AG09309 (cell line): ENCODE results near the gene RNF149.
A peak's percentile ranks its signal among the peaks of the same experiment; 100 is the strongest.
"Not testable (repeated sequence)": the region's sequence is repeated elsewhere in the genome, so short reads cannot be mapped to it uniquely, and the experiment has no call there.

Source experiments
- DNase-seq: peaks from one replicate; pipeline ENCODE4 v3.0.0-alpha.2; 2010; ENCODE audit warnings: low read depth
- H3K4me3 ChIP-seq: 2 replicates; pipeline ENCODE4 v1.5.1; 2011; ENCODE audit warnings: mild to moderate bottlenecking, low read depth, low read length, moderate library complexity; ENCODE audit not compliant: control insufficient read depth
- TF ChIP-seq, protein P1 (sequence below): IDR thresholded peaks from 2 replicates; pipeline ENCODE4 v1.5.1; 2011; ENCODE audit warnings: mild to moderate bottlenecking, low read depth, low read length, inconsistent platforms; ENCODE audit not compliant: insufficient read depth, control insufficient read depth; ENCODE audit errors: missing control alignments

Gene RNF149

DNA sequence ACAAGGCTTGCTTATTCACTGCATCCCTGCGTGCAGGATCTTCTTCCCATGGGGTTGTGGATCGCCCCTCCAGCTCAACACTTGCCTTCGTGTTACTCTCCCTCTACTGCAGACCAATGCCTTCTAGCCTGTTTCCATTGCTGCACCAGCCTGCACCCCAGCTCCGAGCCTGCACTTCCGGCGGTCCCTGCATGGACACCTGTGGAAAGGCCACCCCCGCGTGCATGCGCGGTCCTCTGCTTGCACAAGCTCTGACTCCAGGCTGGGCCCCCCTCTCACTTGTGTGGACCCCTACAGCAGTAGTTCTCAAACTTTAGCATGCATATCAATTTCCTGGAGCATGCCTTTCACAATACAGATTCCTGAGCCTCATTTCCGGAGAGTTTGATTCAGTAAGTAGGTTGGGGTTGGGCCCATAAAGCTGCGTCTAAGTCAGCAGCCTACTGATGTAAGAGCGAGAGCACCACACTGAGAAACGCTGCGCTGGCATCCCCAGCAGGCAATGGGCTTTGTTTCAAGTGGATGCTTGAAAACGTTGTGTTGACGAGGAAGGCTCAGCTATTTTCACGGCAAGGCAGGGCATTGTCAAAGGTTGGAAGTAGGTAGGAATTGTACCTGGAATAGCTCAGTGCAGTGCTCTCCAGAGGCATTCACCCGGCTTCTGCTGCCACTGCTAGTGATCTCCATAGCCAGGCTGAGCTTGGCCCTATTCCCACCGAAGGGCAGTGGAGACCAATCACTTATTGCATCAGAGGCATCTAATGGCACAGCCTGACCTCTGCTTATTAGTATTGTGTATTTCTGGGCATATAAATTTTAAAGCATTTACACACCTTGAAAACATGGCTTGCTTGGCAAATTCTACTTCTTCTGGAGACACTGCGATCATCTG, 46.2 kb upstream of the RNF149 start:
- no peak for DNase-seq
- H3K4me3 ChIP-seq, result no peak overlapping the region
- TF ChIP-seq, protein P1, sequence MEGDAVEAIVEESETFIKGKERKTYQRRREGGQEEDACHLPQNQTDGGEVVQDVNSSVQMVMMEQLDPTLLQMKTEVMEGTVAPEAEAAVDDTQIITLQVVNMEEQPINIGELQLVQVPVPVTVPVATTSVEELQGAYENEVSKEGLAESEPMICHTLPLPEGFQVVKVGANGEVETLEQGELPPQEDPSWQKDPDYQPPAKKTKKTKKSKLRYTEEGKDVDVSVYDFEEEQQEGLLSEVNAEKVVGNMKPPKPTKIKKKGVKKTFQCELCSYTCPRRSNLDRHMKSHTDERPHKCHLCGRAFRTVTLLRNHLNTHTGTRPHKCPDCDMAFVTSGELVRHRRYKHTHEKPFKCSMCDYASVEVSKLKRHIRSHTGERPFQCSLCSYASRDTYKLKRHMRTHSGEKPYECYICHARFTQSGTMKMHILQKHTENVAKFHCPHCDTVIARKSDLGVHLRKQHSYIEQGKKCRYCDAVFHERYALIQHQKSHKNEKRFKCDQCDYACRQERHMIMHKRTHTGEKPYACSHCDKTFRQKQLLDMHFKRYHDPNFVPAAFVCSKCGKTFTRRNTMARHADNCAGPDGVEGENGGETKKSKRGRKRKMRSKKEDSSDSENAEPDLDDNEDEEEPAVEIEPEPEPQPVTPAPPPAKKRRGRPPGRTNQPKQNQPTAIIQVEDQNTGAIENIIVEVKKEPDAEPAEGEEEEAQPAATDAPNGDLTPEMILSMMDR, result no peak

DNA sequence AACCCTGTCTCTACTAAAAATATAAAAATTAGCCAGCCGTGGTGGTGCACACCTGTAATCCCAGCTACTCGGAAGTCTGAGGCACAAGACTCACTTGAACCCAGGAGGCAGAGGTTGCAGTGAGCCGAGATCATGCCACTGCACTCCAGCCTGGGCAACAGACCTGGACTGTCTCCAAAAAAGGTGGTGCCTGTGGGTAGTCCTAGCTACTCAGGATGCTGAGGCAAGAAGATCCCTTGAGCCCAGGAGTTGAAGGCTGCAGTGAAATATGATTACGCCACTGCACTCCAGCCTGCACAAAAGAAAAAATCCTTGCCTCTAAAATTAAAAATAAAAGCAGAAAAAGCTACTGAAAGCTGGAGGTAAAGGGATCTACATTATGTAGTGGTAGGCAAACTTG, 44.1 kb upstream of the RNF149 start:
- H3K4me3 ChIP-seq, DNase-seq: not testable (repeated sequence)

DNA sequence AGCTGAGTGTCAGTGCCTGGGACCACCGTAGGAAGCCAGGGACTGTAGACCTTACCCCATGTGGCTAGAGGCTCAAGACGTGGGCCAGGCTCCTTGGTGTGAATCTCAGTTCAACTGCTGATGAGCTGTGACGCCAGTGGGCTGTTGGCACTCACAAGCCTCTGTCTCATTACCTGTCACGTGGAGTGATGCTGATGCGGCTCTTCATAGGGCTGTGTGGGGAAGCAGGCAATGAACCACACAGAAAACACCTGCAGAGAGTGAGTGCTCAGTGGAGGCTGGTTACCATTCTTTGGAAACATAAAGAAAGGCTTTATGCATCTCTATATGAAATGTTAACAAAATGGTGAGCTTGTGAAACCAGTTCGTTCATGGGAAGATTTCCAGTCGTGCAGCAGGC, 42.7 kb upstream of the RNF149 start:
- no peak for DNase-seq
- TF ChIP-seq, protein P1, result no peak
- no peak overlapping the region for H3K4me3 ChIP-seq

DNA sequence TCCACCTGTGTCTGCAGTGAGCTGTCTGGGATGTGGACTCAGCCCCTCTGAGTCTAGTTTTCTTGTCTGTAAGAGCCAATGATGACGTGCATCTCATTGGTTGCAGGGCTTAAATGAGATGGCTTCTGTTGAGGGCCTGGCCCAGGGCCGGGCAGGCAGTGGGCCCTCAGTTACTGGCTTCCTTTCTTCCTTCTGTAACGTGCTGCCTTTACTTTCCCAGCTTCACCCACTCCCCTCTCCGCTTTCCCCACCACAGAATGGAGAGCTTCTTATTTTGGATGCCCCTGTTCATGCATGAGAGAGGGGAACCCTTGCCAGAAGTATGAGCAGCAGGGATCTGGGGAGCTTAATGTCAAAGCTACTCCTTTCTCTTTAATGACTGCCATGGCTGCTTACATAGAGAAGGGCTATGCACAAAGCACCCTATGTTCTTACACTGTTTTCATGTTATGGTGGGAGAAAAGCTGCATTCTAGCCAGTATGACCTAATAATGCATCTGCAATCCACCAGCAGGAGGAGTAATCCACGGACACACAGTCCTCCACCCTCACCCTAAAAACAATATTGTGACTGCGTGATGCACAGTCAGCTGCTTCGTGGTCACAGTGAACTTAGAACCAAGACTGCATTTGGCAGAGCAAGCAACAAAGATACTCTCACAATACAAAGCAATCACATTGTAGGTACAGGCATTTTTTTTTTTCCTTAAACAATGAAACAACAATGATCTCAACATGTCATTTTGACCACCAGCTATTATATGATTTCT, 41.6 kb upstream of the RNF149 start:
- DNase-seq, result no peak
- TF ChIP-seq, protein P1, result peak; percentile 52
- H3K4me3 ChIP-seq, result no peak overlapping the region

DNA sequence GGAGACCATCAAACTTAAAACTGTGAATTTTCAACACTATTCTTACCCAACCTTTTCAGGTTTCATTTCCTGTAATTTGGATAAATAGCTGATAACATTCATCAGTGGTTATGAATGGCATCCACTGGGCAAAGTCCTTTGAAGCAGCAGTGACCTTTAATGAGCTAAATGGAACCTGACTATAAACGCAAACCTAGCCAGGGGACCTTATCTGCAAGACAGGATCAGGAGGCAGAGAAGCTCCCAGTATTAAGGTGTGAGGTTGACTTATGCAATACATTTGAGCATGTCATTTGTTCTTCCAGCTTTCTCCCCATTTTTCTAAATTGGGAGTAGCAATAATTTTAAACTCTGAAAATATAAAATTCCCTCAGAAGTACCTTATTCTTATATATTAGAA, 40.4 kb upstream of the RNF149 start:
- DNase-seq, result no peak
- no peak overlapping the region for H3K4me3 ChIP-seq
- TF ChIP-seq, protein P1, result no peak

DNA sequence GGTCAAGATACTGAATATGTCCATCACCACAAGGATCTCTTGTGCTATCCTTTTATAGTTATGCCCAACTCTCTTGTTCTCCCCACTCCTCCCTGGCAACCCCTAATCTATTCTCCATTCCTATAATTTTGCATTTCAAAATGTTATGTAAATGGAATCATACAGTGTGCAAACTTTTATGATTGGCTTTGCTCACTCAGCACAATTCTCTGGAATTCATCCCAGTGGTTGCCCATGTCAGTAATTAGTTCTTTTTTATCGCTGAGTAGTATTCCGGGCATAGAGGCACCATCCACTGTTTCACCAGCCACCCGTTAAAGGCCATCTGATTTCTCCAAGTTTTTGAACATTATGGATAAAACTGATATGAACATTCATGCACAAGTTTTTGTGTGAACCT, 38.4 kb upstream of the RNF149 start:
- no peak overlapping the region for H3K4me3 ChIP-seq
- TF ChIP-seq, protein P1, result no peak
- no peak for DNase-seq

DNA sequence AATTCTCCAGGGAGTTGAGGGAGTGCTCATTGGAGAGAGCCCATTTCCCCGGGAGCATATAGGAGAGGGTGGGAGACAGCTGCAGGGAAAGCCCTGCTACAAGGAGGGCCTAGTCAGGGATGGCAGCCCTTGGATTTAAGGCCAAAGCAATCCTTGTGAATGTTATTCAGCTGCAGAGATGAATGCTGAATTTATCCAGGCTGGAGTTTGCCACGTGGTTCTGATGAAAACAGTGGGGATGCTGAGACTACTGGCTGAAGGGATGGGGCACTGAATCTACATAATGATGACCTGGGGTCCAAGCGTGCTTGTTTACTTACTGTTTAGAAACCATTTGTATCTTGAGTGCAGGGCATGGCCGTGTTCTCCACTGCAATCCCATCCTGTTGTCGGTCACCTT, 35.6 kb upstream of the RNF149 start:
- DNase-seq, result no peak
- no peak overlapping the region for H3K4me3 ChIP-seq
- TF ChIP-seq, protein P1, result no peak
